ENCODE results near the gene WBP1. TPM values are rescaled to one million over a fixed set of nuclear protein-coding genes. Genes with fewer than 3 reads are reported as not detected.
"Not testable (repeated sequence)": the region's sequence is repeated elsewhere in the genome, so short reads cannot be mapped to it uniquely, and the experiment has no call there.

The WBP1 gene
- total RNA-seq, 1 donor from 2014 or later: 100 TPM

GRCh38 chr2:74454654-74455511 lies 3.4 kb upstream of the WBP1 start, which contains the start of gene INO80B:
TSS of gene INO80B (plus strand) at chr2:74455087. CDS start at chr2:74455117, 30 bp downstream.
- peak; percentile 98 for DNase-seq (ENCODE audit: low spot score)

- no peak for DNase-seq (ENCODE audit: low spot score)
These were observed 1.1 kb upstream of the WBP1 start for GRCh38 chr2:74457129-74457548.

GRCh38 chr2:74457549-74458131 lies 598 bp upstream of the WBP1 start:
- peak; percentile 77 for DNase-seq (ENCODE audit: low spot score)

- DNase-seq (ENCODE audit: low spot score): no peak
These were observed 713 bp downstream of the WBP1 start for GRCh38 chr2:74458938-74459363.

GRCh38 chr2:74459503-74460118 lies 1.4 kb downstream of the WBP1 start:
- DNase-seq (ENCODE audit: low spot score): not testable (repeated sequence)

- not testable (repeated sequence) for DNase-seq (ENCODE audit: low spot score)
These were observed 1.9 kb downstream of the WBP1 start for GRCh38 chr2:74460187-74460586.

- DNase-seq (ENCODE audit: low spot score): no peak
These were observed 3.2 kb downstream of the WBP1 start for GRCh38 chr2:74461187-74462053.

GRCh38 chr2:74462054-74462785 lies 4.0 kb downstream of the WBP1 start:
- no peak for DNase-seq (ENCODE audit: low spot score)

- DNase-seq (ENCODE audit: low spot score): no peak
These were observed 4.5 kb downstream of the WBP1 start for GRCh38 chr2:74462786-74463105.

GRCh38 chr2:74464406-74464805 lies 6.2 kb downstream of the WBP1 start:
- no peak for DNase-seq (ENCODE audit: low spot score)

GRCh38 chr2:74470742-74471141 lies 12.5 kb downstream of the WBP1 start:
- DNase-seq (ENCODE audit: low spot score): not testable (repeated sequence)

GRCh38 chr2:74471332-74472065 lies 13.3 kb downstream of the WBP1 start:
- no peak for DNase-seq (ENCODE audit: low spot score)

- peak; percentile 97 for DNase-seq (ENCODE audit: low spot score)
These were observed 14.1 kb downstream of the WBP1 start, which contains the start of gene MRPL53 for GRCh38 chr2:74472086-74472944. TSS of gene MRPL53 (minus strand) at chr2:74472680. CDS start at chr2:74472660, 20 bp downstream.

GRCh38 chr2:74472945-74473258 lies 14.7 kb downstream of the WBP1 start:
- no peak for DNase-seq (ENCODE audit: low spot score)

GRCh38 chr2:74474481-74474880 lies 16.2 kb downstream of the WBP1 start:
- no peak for DNase-seq (ENCODE audit: low spot score)

- DNase-seq (ENCODE audit: low spot score): no peak
These were observed 16.7 kb downstream of the WBP1 start for GRCh38 chr2:74474899-74475298.

- DNase-seq (ENCODE audit: low spot score): no peak
These were observed 23.2 kb downstream of the WBP1 start for GRCh38 chr2:74481431-74481830.

GRCh38 chr2:74481961-74482800 lies 23.9 kb downstream of the WBP1 start:
- no peak for DNase-seq (ENCODE audit: low spot score)
